Right cardiac atrium (tissue), 5 donors: Measurements from ENCODE around the gene PRDX3. TPM values are rescaled to one million over a fixed set of nuclear protein-coding genes. Genes with fewer than 3 reads are reported as not detected.
A peak's percentile ranks its signal among the peaks of the same experiment; 100 is the strongest.

Experiments
- ATAC-seq, 2 donors: fragments of 200-7000 bp; cut with Tn5 transposase; one replicate each; pipeline versions ENCODE4 v1.8.0 to v1.9.1; 2020; ENCODE audit warnings: moderate library complexity in 2 of 2, mild to moderate bottlenecking in 1 of 2
- DNase-seq, 3 donors: peaks; one replicate each; pipeline ENCODE4 v3.0.0-alpha.2; 2020
- H3K27ac ChIP-seq: one replicate; pipeline ENCODE4 v1.5.1; 2013; ENCODE audit warnings: mild to moderate bottlenecking, low read length, control low read depth, moderate library complexity
- H3K27me3 ChIP-seq: one replicate; pipeline ENCODE4 v1.6.1; 2013; ENCODE audit not compliant: control insufficient read depth, insufficient read depth
- H3K4me1 ChIP-seq: one replicate; pipeline ENCODE4 v1.6.1; 2013; ENCODE audit warnings: low read length; ENCODE audit not compliant: control insufficient read depth, insufficient read depth
- H3K4me3 ChIP-seq: one replicate; pipeline ENCODE4 v1.5.1; 2013; ENCODE audit warnings: low read length, control low read depth
- H3K9me3 ChIP-seq: one replicate; pipeline ENCODE4 v1.6.1; 2013; ENCODE audit warnings: low read length; ENCODE audit not compliant: control insufficient read depth
- WGBS: extraction: QIAGEN DNeasy Blood & Tissue Kit; methylation state at CpG from one replicate; pipeline ENCODE4 v1.1.7; 2013; 5-methylcytosine and 5-hydroxymethylcytosine counted together
- intact Hi-C, 4 donors: fragments of 100-400 bp; cut with DNase I; formaldehyde crosslinking; loops; one replicate each; pipeline versions ENCODE4 v1.11.0 to v1.14.0; 2022 to 2023
- polyA plus RNA-seq: library from polyadenylated mRNA; stranded (reverse); fragments of 200-250 nt; gene quantifications from one replicate; pipeline ENCODE4 v1.2.3, GENCODE V29; 2013
- total RNA-seq, 4 donors: library from RNA; stranded (reverse); fragmentation: NEBNext Ultra II Directional; extraction: Animal tissue kit (Norgen Biotek cat#: 25700); gene quantifications; one replicate each; pipeline ENCODE4 v1.2.1, GENCODE V29; 2021
- donor health status: healthy with polysubstance abuse.
- donor health status: DM: no; HTN: yes; CAD: no.
- donor health status: DM: no; HTN: no; CAD: no.
- donor health status: DM: no; HTN: yes; CAD: no; lungs with severe emphysema.
- donor health status: DM: yes; HTN: yes; CAD: no.

The PRDX3 gene
- total and polyA plus RNA-seq, 5 donors, result 163 to 233 (median 193) TPM

DNA sequence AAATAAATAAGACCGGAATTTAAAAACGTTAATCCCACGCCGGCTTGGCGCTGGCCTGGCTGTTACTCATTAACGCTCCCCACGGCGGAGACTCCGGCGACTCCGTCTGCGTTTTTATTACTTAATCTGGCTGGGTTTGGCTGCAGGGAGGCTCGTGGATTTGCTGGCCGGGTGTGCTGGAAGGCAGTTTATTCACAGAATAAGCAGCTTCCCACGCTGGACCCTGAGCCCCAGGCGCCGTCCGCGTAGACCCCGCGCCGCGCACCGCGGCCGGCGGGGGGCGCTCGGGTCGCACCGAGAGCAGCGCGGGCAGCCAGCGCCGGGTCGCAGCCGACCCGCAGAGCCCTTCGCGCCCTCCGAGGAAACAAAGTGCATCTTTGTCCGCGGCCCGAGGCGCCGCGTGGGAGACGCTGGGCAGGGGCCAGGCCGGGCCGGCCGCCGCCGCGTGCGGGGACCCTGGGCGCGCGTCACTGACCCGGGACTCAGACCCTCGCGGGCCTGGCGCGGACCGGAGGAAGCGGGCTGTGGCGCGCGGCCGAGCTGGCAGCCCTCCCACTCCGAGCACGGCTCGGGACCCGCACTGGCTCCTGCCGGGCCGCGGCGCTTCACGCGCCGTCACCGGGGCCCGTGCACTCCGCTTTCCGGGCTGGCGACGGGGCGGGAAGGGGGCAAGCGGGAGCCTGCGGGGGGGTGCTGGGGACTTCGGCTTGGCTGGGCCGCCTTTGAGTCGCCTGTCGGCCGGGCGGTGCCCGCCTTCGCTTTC is 28.2 kb upstream of the PRDX3 start:
- no peaks in the 10 kb centered on the region for H3K27me3 ChIP-seq
- no peaks in the 10 kb centered on the region for H3K9me3 ChIP-seq
- intact Hi-C loops, result loop anchor here in 3 of 4 donors (5.0 to 10.0 kb wide), 6 partner anchors 66 to 238 kb away; no protein-coding TSS in a partner anchor
- DNase-seq (peak; percentile 82 to 94 (median 91)), ATAC-seq (peak; percentile 59 to 74)
- H3K4me3 ChIP-seq, result peak overlapping the region; percentile 72
- H3K4me1 ChIP-seq, result peaks cover 2% of the 10 kb centered on the region
- WGBS, result 1% methylated on average over 97 of the region's 97 CpGs
- H3K27ac ChIP-seq, result peak overlapping the region; percentile 93

DNA sequence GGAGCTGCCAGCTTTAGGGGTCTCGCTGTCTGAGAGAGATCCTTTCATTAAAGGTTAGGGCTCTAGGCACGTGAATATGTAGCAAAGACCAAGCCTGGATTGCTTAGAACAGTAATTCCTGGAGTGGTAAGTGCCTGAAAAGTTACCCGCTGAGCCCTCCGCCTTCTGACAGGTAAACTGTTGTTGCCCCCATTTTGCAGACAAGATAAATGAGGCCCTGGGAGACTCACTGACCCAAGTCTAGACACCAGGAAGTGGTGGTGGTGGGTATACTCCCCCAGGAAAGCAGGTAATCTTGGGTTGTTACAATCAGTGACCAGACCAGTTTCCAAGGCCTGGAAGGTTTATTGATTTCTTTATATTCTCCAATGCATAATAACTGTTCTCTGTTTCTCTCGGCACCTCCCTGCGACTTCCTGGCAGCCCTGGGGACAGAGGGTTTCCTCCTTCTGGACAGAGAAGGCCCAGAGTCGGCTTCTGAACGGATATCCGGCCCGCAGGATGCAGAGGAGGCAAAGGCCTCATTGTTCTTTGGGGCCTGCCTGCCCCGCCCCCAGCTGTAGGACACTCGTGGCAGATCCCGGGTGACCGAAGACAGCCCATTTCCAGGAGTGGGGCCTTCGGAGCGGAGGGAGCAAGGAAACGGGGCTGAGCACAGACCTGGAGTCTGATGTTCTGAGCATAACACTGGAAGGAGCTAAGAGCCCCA is 27.4 kb upstream of the PRDX3 start:
- no peaks in the 10 kb centered on the region for H3K9me3 ChIP-seq
- peak; percentile 88 to 94 (median 91) for DNase-seq
- H3K27ac ChIP-seq, result peak overlapping the region; percentile 93
- H3K4me3 ChIP-seq, result peak overlapping the region; percentile 72
- 31% methylated on average over 17 of the region's 17 CpGs for WGBS
- H3K4me1 ChIP-seq, result no peaks in the 10 kb centered on the region
- ATAC-seq, result peak; percentile 42 to 66
- intact Hi-C loops, result loop anchor here in 3 of 4 donors (5.0 to 10.0 kb wide), 6 partner anchors 66 to 239 kb away; no protein-coding TSS in a partner anchor
- no peaks in the 10 kb centered on the region for H3K27me3 ChIP-seq

DNA sequence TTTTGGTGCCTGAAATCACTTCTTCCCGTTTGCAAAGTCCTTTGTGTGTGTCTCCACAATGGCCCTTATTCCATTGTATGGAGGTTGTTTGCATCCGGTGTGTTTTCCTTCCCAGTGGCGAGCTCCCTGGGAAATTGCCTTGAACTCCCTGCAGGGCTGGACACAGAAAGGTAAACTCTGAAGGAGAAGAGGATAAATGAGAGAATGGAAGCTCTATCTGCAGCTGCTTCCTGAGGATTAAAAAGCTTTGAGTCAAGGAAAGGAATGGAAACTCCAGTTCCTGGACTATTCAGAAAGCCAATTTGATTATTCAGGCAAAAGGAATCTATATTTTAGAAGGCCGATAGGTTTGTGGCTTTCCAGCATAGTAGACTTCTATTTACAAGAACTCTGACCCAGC is 24.4 kb upstream of the PRDX3 start:
- Histone ChIP-seq H3K4me3 (no peak overlapping the region), H3K27ac (no peak overlapping the region), H3K27me3 (no peaks in the 10 kb centered on the region), H3K9me3 (no peaks in the 10 kb centered on the region), H3K4me1 (no peaks in the 10 kb centered on the region)
- DNase-seq, result no peak
- intact Hi-C loops, result loop anchor here in 3 of 4 donors (10.0 kb wide), 4 partner anchors 82 to 242 kb away; no protein-coding TSS in a partner anchor
- WGBS, result 62% methylated on average over 4 of the region's 4 CpGs
- no peak for ATAC-seq

DNA sequence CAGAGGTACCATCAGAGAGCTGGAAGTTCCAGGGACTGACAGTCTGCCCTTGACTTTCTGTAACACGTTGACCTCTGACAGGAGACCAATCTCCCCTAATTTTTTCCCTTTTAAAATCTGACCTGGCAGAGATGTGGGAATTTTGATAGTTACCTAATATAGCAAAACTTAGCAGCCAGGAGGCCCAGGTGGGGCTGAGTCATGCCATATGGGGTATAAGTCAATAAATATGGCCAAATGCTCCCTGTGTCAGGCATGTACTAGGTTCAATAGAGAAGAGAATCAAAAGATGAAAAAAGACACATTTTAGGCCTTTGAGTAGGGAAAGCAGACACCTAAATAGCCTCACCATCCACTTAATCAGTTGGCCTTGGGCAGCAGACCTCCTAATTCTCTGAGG is 22.6 kb upstream of the PRDX3 start:
- Histone ChIP-seq H3K4me3 (no peak overlapping the region), H3K4me1 (no peaks in the 10 kb centered on the region), H3K27ac (no peak overlapping the region), H3K27me3 (no peaks in the 10 kb centered on the region), H3K9me3 (no peaks in the 10 kb centered on the region)
- DNase-seq (no peak), ATAC-seq (no peak)
- 85% methylated on average over 1 of the region's 1 CpG for WGBS
- intact Hi-C loops, result loop anchor here in 3 of 4 donors (10.0 kb wide), 4 partner anchors 84 to 244 kb away; no protein-coding TSS in a partner anchor

DNA sequence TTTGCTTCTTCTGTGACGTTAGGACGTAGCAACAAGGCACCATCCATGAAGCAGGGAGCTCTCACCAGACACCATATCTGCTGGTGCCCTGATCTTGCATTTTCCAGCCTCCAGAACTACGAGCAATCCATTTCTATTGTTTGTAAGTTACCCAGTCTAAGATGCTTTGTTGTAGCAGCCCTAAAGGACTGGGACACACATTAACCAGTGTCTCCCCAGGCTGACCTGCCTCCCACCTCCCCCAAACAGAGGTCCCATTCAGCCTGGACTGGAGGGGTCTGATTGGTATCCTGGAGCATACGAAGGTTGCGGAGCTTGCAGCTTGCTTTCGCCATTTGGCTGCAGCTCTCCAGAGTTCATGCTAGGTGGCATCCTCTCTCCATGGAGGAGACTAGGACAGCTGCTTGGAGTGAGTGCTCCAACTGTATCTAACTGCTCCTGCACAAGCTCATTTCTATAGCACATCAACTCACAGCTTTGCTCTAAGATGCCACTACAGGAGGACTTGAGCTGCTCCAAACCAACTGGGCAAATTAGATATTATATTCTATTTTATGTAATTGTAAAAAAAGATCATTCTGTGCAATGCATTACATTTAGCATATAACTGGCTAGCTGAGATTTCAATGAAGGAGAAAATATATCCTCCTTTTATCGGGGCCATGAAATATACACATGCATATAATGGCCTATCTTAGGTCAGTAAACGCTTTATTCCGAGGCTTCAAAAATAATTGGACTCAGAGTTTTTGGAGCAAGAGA is 20.8 kb upstream of the PRDX3 start:
- intact Hi-C loops, result loop anchor here in 3 of 4 donors (2.0 to 5.0 kb wide), 3 partner anchors 219 to 248 kb away; no protein-coding TSS in a partner anchor
- Histone ChIP-seq H3K4me3 (no peak overlapping the region), H3K27ac (no peak overlapping the region), H3K9me3 (no peaks in the 10 kb centered on the region), H3K4me1 (no peaks in the 10 kb centered on the region), H3K27me3 (no peaks in the 10 kb centered on the region)
- DNase-seq, result peak in 2 of 3 donors; percentile 48 to 79
- ATAC-seq, result peak; percentile 93 to 96
- 41% methylated on average over 9 of the region's 9 CpGs for WGBS

DNA sequence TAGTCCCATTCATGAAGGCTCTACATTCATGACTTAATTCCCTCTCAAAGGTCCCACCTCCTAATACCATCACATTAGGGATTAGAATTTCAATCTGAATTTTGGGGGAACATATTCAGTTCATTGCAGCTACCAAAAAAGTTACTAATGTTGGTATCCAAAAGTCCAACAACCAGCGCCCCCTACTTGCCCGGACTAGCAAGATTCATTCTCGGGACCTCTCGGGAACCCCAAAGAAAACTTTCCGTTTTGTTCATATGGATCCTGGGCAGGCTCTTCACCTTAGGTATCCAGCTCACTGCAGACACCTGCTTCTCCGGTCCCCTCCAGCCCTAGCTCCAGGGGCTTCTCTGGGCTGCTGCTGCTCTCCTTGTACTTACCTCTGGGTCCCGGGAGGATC is 19.8 kb upstream of the PRDX3 start:
- Histone ChIP-seq H3K9me3 (no peaks in the 10 kb centered on the region), H3K27me3 (no peaks in the 10 kb centered on the region), H3K27ac (no peak overlapping the region), H3K4me1 (no peaks in the 10 kb centered on the region), H3K4me3 (no peak overlapping the region)
- ATAC-seq, result no peak
- 46% methylated on average over 7 of the region's 7 CpGs for WGBS
- peak in 1 of 3 donors; percentile 53 for DNase-seq
- intact Hi-C loops, result loop anchor here in 3 of 4 donors (2.0 to 5.0 kb wide), 3 partner anchors 220 to 249 kb away; no protein-coding TSS in a partner anchor

DNA sequence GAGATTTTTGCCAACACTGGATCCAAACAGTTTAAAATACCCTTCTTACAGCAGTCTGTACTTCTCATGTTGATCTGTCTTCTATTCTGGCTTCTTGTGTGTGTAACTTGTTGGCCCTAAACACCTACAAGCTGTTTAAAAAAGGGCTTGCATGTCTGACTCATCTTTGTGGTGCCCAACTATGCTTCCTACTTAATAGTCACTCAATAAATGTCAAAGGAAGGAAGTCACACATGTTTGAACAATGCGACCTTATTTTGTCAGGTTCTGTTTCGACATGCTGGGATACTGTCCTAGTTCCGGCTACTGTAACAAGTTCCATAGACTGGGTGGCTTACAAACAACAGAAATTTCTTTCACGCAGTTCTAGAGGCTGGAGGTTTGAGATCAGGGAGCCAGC is 19.3 kb upstream of the PRDX3 start:
- no peak overlapping the region for H3K4me3 ChIP-seq
- H3K27ac ChIP-seq, result no peak overlapping the region
- H3K27me3 ChIP-seq, result no peaks in the 10 kb centered on the region
- no peaks in the 10 kb centered on the region for H3K9me3 ChIP-seq
- no peak for ATAC-seq
- 66% methylated on average over 4 of the region's 4 CpGs for WGBS
- intact Hi-C loops, result loop anchor here in 3 of 4 donors (2.0 to 5.0 kb wide), 3 partner anchors 221 to 249 kb away; no protein-coding TSS in a partner anchor
- no peaks in the 10 kb centered on the region for H3K4me1 ChIP-seq
- no peak for DNase-seq

DNA sequence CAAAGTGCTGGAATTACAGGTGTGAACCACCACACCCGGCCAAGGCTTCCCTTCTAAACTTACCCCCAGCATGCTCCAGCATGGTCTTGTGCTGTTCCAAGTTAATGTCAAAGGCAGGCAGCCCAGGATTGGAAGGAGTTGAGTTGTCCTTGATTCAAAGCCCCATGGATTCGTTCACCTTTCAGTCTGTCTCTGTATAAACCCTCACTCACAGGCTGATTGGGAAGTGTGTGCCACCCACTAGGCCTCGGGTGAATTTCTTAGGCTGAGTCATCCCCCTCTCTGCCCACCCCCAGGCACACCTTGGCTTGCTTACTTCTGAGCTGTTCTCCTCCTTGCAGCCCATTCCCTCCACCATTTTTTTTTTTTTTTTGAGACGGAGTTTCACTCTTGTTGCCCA is 13.3 kb upstream of the PRDX3 start:
- WGBS, result 88% methylated on average over 4 of the region's 4 CpGs
- intact Hi-C loops, result no loop called here
- Histone ChIP-seq H3K27me3 (no peaks in the 10 kb centered on the region), H3K27ac (no peak overlapping the region), H3K4me3 (no peak overlapping the region), H3K4me1 (no peaks in the 10 kb centered on the region), H3K9me3 (no peaks in the 10 kb centered on the region)
- DNase-seq (no peak), ATAC-seq (no peak)

DNA sequence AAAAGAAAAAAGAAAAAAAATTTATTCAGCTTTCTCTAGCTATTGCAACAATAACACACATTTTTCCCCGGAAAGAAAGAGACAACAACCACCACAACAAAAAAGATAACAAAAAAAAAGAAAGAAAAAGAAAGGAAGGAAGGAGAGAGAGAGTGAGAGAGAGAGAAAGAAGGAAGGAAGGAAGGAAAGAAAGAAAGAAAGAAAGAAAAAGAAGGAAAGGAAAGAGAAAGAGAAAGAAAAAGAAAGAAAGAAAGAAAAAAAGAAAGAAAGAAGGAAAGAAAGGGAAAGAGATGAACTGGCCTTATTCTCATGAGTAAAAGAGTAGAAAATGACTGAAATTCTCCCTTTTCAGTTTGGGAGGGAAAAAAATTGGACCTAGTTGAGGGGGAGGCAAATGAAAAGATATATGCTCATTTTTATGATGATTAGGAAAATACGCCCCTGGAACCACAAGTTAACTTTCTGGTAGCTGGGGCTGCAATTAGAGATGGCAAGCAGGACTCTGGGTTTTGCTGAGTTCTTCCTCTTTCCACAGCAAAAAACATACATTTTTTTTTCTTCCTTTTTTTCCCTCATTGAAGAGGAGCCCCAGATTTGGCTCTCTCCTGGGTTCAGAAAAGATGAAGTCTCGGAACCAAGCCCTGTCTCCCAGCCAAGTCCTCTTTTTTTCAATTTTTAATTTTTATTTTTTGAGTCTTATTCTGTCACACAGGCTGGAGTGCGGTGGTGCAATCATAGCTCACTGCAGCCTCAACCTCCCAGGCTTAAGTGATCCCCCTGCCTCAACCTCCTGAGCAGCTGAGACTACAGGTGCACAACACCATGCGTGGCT is 12.6 kb upstream of the PRDX3 start:
- ATAC-seq (no peak), DNase-seq (no peak)
- Histone ChIP-seq H3K4me3 (no peak overlapping the region), H3K9me3 (no peaks in the 10 kb centered on the region), H3K4me1 (no peaks in the 10 kb centered on the region), H3K27ac (no peak overlapping the region), H3K27me3 (no peaks in the 10 kb centered on the region)
- 46% methylated on average over 5 of the region's 5 CpGs for WGBS
- intact Hi-C loops, result no loop called here

DNA sequence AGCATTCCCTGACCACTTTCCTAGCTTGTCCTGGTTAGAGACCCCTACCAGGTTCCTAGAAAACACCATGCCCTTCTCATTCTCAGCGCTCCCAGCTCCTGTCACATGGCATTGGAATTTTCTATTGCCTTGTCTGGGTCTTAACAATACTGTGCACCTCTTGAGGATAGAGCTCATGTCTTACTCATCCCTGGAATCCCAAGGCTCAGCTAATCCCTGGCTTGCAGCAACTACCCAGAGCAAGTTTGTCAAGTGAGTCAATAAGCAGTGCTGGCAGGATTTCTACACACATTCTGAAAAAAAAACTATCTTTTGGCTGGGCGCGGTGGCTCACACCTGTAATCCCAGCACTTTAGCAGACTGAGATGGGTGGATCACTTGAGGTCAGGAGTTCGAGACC is 11.7 kb upstream of the PRDX3 start:
- Histone ChIP-seq H3K27ac (no peak overlapping the region), H3K9me3 (no peaks in the 10 kb centered on the region), H3K27me3 (no peaks in the 10 kb centered on the region), H3K4me3 (no peak overlapping the region), H3K4me1 (no peaks in the 10 kb centered on the region)
- ATAC-seq (peak in 1 of 2 donors; percentile 46), DNase-seq (no peak)
- WGBS, result 96% methylated on average over 4 of the region's 4 CpGs
- intact Hi-C loops, result no loop called here
